NCI-H345 treated with DMSO at 0.1 percent for 48 hours (cell line): ENCODE measurements around the gene TOM1L2.

Experiments used
- DNase-seq: peaks from one replicate; lab custom pipeline; 2025; ENCODE audit not compliant: unreplicated experiment; lab: John Stamatoyannopoulos, UW

TOM1L2 gene

GRCh38 chr17:17823433-17824118, 148.6 kb downstream of the TOM1L2 start:
- peak; percentile 48 for DNase-seq

GRCh38 chr17:17822616-17823015, 149.6 kb downstream of the TOM1L2 start:
- DNase-seq, result no peak

- DNase-seq, result no peak
Measured at GRCh38 chr17:17822189-17822588, 150.0 kb downstream of the TOM1L2 start.

GRCh38 chr17:17820463-17821158, 151.6 kb downstream of the TOM1L2 start:
- no peak for DNase-seq

- no peak for DNase-seq
Measured at GRCh38 chr17:17820046-17820445, 152.2 kb downstream of the TOM1L2 start.

- no peak for DNase-seq
Measured at GRCh38 chr17:17819561-17819995, 152.6 kb downstream of the TOM1L2 start.

GRCh38 chr17:17819111-17819510, 153.1 kb downstream of the TOM1L2 start:
- no peak for DNase-seq

GRCh38 chr17:17818088-17818526, 154.1 kb downstream of the TOM1L2 start:
- no peak for DNase-seq

- no peak for DNase-seq
Measured at GRCh38 chr17:17817552-17817947, 154.7 kb downstream of the TOM1L2 start.

GRCh38 chr17:17816831-17817551, 155.2 kb downstream of the TOM1L2 start:
- DNase-seq, result no peak

- no peak for DNase-seq
Measured at GRCh38 chr17:17816240-17816814, 155.9 kb downstream of the TOM1L2 start.

- DNase-seq, result no peak
Measured at GRCh38 chr17:17815436-17816200, 156.6 kb downstream of the TOM1L2 start.

GRCh38 chr17:17815062-17815406, 157.2 kb downstream of the TOM1L2 start:
- DNase-seq, result no peak

- DNase-seq, result no peak
Measured at GRCh38 chr17:17814162-17815061, 157.8 kb downstream of the TOM1L2 start.

GRCh38 chr17:17813725-17814095, 158.5 kb downstream of the TOM1L2 start:
- DNase-seq, result no peak

- DNase-seq, result no peak
Measured at GRCh38 chr17:17813055-17813724, 159.0 kb downstream of the TOM1L2 start.

GRCh38 chr17:17812211-17813054, 159.8 kb downstream of the TOM1L2 start:
- no peak for DNase-seq

GRCh38 chr17:17811381-17812210, 160.6 kb downstream of the TOM1L2 start:
- DNase-seq, result no peak
